HG02678 (cell line): ENCODE data around the gene CCDC177.
"Not testable (repeated sequence)": the region's sequence is repeated elsewhere in the genome, so short reads cannot be mapped to it uniquely, and the experiment has no call there.

Experiments used
- ATAC-seq: cut with Tn5 transposase; IDR thresholded peaks from one replicate; pipeline ENCODE4 v1.9.1; 2021; ENCODE audit warnings: mild to moderate bottlenecking, moderate library complexity; ENCODE audit not compliant: unreplicated experiment

The CCDC177 gene

DNA sequence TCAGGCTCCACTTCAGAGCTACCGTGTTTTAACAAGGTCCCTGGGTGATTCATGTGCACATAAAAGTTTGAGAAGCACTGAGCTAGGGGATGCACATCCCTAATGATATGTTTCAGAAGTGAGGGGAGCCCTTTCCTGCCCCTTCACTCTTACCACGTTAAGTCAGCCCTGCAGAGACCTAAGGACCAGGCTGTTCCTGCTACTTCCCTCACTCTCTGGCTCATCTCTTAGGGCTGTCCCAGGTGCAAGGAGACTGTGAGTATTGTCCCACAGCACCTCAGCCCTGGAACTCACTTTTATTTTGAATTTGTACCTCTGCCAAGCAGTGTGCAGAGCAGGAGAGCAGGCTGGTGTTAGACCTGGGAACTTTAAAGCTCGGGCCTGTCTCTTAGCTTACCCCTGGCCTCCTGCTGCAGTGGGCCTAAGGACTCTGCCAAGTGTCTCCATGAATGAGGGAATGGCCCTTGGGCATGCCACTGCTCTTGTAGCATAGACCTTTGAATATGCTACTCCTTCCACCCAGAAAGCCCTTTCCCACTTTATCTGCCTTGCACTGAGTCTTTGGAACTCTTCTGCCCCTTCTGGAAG lies 25.7 kb upstream of the CCDC177 start:
- no peak for ATAC-seq

DNA sequence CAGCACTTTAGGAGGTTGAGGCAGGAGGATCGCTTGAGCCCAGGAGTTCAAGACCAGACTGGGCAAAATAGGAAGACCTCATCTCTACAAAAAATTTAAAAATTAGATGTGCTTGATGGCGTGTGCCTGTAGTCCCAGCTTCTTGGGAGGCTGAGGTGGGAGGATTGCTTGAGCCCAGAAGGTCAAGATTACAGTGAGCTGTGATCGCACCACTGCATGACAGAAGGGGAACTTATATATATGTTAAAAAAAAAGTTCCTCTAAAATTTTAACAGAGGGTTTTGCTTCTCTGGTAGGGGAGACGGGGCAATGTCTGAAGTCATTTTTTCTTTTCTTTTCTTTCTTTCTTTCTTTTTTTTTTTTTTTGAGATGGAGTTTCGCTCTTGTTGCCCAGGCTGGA lies 24.8 kb upstream of the CCDC177 start:
- not testable (repeated sequence) for ATAC-seq

DNA sequence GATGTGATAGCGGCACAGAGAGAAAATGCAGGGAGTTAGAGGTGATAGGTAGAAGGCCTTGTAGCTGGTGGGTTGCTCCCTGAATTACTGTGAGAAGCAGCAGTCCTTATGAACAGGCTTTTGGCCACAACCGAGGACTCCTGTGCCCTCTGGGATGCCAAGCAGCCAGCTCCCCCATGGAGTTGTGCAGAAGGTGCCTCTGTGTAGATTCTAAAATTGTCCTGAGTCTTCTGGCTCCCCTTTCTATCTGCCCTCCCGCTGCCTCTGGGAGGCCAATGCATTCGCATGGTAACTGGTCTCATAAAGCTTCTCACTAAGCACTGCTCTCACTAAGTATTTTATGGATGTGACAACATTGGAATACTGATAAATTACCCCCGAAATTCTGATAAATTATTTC lies 20.7 kb upstream of the CCDC177 start:
- ATAC-seq = no peak

DNA sequence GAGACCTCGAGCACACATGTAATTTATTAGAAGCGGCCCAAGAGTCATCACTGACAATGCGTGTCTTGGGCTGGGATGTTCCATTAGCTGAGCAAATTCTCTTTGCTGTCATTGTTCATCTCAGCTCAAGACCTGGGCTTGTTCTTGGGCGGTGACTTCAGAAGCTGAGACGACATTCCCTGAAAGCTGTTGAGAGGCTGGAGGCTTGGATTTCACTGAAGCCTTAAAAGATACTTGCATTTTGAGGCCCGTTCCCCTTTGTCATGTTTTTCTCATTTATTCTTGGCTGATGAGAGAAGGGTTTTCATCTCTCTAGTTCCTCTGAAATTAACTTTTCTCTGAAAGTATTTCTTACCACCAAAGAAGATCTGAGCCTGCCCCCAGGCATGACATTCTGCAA lies 20.2 kb upstream of the CCDC177 start:
- no peak for ATAC-seq

DNA sequence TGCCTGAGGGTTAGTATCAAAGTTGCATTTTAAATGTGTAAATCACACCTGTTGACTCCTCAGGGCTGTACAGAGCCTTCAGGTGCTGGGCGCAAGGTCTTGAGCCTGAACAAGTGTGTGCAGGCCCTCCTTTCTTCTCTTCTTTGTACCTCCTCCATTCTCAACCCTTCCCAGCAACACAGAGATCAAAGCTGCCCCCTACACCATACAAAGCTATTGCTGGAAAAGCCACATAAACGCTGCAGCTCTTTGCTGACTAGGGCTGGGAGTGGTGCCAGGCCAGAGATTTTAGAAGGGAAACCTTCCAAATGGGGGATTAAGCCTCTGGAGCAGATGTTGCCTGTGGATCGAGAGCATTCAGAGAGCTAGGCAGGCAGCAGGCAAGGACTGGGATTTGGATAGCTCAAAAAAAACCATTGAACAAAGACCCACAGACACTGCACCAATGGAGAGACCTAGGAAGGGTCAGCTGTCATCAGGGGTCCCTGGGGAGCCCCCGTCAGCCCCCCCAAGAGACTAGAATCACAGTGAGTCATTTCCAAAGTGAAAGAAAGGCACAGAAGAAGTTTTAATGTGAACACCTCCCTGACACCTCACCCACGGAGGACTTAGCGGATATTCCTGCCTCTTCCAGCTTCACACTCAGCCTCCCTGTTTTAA lies 18.5 kb upstream of the CCDC177 start:
- ATAC-seq = no peak

DNA sequence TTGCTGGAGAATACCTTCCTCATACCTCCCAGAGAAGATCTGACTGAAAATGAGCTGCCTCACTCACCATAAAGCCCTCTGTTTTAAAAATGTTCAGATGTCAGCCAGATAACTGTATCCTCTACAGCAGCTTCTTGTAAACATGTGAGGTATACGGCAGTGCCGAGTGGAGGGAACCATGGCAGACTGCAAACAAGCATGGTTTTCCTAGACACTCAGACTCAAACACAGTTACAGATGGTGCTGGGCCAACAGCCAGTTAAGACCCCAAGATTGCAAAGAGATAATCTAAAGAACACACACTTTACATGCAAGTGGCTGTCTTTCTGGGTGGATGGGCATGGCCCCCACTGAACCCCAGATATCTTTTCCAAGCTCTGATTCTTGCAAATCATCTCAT lies 16.6 kb upstream of the CCDC177 start:
- ATAC-seq = no peak

DNA sequence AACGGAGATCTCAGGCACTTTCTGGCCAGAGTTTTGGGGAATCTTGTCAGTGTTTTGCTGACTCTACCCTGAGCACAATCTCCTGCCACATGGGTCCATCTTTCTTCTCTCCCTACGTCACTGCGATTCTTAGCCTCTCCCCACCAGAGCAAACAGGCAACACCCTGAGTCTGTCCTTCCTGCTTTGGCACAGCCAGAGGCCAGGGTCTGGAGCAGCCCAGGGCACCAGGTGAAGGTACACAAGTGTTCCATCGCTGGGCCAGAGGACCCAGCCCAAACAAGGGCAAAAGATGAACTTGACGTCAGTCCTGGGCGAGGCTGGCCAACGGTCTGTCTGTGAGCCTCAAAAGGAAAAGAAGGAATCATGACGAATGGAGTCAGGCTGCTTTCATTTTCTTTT lies 12.7 kb upstream of the CCDC177 start:
- no peak for ATAC-seq

DNA sequence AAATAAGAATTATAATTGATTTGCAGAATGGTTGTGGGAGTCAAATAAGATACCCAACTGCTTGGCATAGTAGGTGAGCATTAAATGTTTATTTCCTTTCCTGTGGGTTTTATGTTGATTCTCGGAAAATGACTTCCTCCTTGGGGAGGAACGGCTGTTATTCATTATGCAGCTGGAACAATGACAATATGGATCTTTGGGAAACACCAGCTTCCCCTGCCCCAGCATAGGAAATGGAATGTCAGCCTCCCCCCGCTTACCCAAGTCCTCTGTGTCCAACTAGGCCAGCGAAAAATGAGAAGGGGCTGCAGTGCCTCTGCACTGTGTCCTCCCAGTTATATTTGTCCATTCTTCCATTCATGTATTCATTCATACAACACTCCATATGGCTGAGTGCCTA lies 11.7 kb upstream of the CCDC177 start:
- ATAC-seq = no peak

DNA sequence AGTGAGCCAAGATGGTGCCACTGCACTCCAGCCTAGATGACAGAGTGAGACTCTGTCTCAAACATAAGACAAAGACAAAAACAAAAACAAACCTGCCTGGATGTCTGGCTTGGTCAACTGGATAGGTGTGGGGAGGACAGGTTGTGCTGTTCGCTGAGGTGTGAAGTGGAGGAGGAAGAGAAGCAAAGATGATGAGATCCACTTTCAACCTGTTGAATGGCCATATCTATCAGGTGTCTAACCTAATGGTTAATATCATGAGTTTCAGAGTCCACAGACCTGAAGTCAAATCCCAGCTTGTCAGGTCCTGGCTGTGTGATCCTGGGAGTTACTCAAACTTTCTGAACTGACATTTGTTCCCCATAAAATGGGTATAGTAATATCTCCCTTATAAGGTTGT lies 9.7 kb upstream of the CCDC177 start:
- no peak for ATAC-seq

DNA sequence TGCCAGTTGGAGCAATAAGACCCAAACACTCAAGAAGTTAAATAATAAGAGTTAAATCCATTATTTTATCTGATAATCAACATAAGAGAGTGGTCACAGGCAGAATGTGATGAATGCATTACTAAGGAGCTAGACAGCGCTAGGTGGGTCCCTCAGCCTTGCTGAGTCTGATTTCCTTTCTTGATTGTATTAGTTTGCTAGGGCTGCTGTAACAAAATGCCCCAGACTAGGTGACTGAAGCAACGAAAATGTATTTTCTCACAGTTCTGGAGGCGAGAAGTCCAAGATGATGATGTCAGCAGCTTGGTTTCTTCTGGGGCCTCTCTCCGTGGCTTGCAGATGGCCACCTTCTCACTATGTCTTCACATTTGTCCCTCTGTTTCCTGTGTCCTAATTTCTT lies 8.2 kb upstream of the CCDC177 start:
- no peak for ATAC-seq

DNA sequence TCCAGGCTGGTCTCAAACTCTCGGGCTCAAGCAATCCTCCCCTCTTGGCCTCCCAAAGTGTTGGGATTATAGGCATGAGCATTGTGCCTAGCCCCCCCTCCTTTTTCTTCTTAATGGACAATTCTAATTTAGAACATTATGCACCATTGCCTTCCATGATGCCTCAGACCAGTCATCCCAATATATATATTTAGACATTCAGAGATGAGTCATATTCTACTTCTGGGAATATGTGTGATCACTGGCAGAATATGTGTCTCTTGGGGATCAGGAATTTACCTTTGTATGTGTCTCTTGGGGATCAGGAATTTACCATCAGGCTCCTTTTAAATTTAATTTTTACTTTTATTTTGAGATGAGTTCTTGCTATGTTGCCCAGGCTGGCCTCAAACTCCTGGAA lies 7.5 kb upstream of the CCDC177 start:
- ATAC-seq = no peak

DNA sequence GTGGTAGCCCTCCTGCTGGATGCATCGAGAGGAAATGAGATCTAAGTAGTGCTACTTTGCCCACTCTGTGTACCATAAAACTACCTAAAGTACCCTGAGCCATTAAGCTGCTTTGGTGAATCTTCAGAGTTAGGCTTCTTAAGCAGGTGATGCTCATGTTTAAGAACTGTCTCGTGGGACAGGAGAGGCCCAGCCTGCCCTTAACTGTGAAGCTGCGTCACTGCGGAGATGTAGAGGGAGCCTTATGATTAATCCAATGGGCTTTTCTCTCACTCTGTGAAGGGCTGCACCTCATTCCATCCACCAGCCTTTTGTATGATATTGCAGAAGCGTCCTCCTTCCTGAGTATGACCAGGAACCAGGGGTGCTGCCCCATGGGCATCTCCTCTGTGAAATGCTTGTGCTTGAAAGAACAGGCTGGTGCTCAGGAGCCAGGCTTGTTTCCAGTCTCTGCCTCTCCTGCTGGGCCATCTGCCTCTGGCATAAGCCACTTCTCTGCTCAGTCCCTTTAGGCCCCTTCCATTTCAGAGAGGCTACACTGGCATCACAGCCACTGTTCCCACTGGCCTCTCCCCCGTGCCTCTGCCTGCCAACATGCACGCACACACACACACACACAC lies 6.8 kb upstream of the CCDC177 start:
- no peak for ATAC-seq

DNA sequence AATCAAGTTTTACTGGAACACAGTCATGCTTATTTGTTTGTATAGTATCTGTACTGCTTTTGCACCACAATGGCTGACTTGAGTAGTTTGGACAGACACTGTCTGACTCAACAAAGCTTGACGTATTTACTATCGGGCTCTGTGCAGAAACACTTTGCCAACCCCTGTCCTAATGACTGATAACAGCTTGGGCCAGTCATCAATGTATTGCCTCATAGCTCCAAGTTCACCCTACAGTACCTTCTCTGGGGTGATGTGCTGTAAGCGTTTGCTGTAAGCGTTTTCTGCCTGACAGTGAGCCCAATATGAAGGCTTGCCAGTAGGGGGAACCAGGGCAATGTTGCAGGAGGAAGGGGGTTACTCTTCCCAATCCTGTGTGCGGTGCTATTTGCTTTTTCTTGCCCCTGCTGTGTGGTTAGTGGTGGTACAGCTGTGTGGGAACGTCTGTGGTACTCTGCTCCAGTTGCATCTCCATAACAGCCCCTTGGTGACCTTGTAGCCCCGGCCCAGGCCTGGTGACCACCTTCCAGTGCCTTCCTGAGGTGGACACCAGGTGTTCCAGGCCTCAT lies 5.4 kb upstream of the CCDC177 start:
- no peak for ATAC-seq

DNA sequence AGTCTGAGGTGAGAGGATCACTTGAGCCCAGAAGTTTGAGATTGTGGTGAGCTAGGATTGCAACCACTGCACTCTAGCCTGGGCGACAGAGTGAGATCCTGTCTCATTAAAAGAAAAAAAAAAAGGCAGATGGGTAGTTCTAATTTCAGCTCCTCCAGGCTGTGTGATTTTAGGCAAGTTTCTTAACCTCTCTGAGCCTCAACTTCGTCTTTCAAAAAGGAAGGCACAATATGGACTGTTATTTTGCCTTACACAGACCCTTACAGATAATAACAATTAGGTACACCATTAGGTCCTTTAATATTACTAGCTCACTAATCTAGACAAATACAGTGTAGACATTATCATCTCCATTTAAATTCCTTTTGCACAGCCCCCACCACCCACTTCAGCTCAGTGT lies 4.8 kb upstream of the CCDC177 start:
- ATAC-seq = no peak

DNA sequence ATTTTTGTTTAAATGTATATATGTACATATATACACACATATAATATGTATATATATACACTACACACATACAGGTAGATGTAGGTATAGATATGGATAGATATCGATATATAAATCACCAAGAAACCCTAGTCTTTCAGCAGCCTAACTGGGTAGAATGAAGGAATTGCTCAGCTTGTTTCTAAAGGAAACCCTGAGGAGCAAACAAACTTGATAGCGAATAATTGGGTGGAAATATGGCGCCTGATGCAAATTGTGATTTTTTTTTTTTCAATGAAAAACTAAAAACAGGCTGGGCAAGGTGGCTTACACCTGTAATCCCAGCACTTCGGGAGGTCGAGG lies 254 bp upstream of the CCDC177 start:
- ATAC-seq = no peak

DNA sequence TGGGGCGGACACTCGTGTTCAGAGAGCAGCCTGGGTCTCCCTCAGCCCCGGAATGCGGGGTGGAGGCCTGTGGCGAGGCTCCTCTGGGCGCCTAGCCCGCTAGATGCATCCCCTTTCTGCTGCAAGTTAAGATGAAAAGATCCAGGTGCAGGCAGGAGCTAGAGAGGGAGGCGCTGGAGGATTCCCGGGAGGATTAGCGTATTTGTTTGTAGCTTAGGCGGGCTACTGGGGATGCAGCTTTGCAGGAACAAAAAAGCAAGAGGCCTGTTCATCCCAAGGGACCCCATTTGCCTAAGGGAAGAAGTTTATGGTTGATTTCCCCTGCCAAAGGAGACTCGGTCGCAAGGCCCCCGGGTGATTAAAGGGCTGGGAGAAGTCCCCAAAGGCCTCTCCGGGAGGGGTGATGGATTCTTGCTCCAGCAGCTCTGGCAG lies 824 bp downstream of the CCDC177 start:
- ATAC-seq = no peak

DNA sequence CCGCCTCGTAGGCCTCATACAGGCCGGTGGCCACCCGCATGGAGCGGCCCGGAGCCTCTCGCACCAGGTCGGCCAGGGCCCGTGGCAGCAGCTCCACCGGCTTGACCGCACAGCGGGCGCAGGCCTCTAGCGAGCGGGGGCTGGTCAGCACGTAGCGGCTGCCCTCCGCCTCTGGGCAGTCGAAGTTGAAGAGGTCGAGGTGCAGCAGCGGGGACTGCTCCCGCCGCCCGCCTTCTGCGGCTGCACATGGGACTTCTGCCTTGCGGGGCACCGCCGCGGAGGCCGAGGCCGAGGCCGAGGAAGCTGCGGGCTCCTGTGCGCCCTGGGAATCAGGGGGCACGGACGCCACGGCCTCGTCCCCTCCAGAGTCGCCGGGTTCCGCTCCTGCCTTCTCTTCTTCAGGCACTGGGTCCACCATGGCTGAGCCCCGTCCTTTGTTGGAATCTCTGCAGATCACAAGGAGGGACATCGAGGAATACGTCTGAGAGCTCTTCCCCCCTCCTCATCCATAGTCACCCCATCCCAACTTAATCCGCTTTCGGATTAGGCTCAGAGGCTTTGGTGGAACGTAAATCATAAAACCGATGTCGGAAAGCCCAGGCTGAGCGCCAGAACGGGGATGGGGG lies 1.4 kb downstream of the CCDC177 start:
- ATAC-seq = no peak

DNA sequence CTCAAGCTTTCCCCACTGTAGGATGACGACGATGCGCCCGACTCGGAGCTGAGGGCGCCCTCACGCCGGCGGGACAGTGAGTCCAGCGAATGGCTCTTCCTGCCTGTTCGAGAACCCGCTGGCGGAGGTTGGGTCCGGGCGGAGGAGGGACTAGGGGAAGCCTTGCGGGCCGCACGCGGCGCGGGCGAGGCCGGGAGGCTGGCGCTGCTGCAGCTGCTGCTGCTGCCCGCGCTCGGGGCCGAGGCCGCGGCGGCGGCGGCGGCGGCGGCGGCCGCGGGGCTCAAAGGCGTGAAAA lies 1.9 kb downstream of the CCDC177 start:
- ATAC-seq = no peak

DNA sequence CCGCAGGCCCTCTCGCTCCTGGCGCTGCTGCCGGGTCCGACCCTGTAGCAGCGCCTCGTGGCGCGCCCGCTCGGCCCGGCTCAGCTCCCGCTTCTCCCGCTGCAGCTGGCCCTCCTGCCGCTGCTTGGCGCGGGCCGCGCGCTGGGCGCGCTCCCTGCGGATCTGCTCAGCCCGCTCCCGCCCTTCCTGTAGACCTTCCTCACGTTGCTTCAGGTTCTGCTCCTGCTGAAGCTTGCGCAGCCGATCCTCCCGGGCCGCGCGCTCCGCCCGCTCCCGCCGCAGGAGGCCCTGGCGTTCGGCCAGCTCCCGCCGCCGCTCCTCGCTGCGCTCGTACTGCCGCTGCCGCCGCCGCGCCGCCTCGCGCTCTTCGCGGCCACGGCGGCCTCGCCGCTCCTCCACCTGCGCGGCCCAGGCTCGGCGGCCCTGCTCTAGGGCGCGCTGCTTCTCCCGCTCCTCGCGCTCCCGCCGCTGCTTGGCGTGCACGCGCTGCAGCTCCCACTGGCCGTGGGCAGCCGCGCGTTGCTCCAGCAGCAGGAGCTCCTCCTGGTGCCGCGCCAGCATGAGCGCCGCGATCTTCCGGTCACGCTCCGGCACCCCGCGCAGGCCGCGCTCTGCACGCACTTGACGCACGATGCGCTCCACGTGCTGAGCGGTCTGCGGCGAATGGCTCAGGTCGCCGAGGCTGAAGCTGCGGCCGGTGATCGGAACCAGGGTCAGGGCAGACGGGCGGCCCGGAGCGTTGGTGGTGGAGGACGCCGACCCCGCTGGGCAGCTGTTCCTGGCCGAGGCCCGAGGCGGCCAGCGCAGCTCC lies 2.4 kb downstream of the CCDC177 start:
- no peak for ATAC-seq

DNA sequence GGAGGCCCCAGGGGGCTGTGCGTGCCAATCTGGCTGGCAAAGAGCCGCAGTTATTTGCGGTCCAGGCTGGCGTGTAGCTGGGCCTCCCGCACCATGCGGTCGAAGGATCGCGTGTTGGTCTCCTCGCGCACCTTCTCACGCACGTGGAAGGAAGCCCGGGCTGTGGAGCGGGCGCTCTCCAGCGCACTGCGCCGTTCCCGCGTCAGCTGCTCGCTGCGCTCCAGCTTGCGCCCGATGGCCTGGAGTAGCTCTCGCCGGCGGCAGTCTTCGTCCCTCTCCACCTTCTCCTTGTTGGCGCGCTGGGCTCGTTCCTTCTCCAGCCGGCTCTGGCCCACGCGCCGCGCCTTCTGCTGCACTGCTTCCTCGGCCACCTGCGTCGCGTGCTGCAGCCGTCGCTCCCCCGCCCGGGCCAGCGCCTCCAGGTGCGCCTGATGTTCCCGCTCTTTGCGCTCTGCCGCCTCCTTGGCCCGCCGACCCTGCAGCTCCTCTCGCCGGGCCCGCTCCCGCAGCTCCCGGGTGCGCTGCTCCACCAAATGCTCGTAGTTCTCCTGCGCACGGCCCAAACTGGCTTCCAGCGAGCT lies 3.1 kb downstream of the CCDC177 start:
- ATAC-seq = no peak

DNA sequence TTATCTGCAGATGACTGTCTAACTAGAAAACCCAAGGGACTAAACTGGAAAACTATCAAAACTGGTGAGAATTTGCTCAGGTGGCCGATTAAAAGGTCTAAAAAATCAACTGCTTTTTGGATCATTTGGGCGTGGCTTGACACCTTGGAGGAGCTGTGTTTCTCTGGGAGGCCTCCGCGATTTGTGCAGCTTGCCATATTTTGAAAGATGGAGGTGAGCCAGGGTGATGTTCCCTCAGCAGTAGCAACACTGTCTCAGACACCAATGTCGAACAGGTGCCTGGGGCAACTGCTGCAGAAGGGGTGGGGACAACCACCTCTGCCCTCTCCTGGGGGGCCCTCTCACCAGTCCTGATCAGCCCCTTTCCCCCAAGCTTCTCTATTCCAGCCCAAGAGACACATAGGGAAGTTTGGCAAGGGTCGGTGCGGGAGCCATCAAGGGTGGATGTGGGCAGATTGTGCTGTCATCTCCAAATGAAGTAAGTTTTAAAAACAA lies 3.8 kb downstream of the CCDC177 start:
- no peak for ATAC-seq
